ENCODE measurements around the gene KDM4B.

KDM4B gene

DNA sequence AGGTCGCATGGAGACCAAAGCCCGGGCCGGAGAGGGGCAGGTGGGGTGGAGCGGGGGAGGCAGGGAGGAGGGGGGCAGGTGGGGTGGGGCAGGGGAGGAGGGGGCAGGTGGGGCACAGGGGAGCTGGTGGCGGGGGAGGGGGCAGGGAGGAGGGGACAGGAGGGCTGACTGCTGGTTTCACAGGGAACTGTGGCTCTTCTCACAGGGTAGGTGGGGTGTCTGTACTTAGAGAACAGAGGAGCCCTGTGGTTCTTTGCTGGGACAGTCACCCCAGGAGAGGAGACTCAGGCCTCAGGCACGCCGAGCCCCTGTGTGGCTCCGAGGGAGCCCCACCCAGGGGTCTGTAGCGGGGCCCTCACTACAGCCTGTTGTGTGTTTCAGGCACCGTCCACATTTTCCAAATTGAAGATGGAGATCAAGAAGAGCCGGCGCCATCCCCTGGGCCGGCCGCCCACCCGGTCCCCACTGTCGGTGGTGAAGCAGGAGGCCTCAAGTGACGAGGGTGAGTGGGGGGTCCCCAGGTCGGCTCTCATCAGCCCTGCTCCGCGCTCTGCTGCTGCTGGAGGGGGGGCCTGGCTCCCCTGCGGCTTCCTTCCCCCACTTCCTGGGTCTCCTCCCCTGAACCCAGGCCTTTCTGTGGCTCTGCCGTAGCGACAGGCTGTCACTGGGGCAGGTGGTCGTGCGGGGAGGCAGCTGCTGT is 162.7 kb downstream of the KDM4B start:
- DNase-seq (ENCODE audit: low read depth in 1 of 2, low spot score in 1 of 2) = no peak
- TF ChIP-seq, protein P1, sequence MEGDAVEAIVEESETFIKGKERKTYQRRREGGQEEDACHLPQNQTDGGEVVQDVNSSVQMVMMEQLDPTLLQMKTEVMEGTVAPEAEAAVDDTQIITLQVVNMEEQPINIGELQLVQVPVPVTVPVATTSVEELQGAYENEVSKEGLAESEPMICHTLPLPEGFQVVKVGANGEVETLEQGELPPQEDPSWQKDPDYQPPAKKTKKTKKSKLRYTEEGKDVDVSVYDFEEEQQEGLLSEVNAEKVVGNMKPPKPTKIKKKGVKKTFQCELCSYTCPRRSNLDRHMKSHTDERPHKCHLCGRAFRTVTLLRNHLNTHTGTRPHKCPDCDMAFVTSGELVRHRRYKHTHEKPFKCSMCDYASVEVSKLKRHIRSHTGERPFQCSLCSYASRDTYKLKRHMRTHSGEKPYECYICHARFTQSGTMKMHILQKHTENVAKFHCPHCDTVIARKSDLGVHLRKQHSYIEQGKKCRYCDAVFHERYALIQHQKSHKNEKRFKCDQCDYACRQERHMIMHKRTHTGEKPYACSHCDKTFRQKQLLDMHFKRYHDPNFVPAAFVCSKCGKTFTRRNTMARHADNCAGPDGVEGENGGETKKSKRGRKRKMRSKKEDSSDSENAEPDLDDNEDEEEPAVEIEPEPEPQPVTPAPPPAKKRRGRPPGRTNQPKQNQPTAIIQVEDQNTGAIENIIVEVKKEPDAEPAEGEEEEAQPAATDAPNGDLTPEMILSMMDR (IDR thresholded peaks at IDR 0.05; ENCODE audit: insufficient read depth, low read length) = no peak
- TF ChIP-seq SPI1 (IDR thresholded peaks at IDR 0.05; ENCODE audit: borderline replicate concordance, low read depth) (no peak), POLR2AphosphoS5 (IDR thresholded peaks at IDR 0.05; ENCODE audit: low read depth) (no peak)
- no peak overlapping the region for H3K4me3 ChIP-seq (replicated peaks; ENCODE audit: insufficient read depth, low read length)
- H3K27me3 ChIP-seq (ENCODE audit: insufficient read depth, poor library complexity, severe bottlenecking) = no peaks in the 10 kb centered on the region
- no peak overlapping the region for H3K27ac ChIP-seq (replicated peaks)

DNA sequence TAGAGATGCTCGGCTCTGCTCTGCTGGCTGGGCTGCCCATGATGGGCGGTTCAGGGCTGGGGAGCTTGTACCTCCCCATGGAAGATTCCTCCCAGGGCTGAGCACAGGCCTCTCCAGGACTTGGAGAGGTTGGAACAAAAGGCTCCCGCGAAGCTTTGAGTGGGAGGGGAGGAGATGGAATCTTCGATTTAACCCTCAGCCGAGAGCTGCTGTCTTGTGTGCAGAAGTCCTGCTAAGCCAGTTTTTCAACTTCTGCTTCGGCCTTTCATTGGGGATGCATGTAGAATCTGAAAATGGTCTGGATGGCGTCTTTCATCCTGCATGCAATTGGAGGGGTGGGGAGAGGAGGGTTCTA is 163.3 kb downstream of the KDM4B start:
- no peaks in the 10 kb centered on the region for H3K27me3 ChIP-seq (ENCODE audit: insufficient read depth, poor library complexity, severe bottlenecking)
- no peak for DNase-seq (ENCODE audit: low read depth in 1 of 2, low spot score in 1 of 2)
- H3K4me3 ChIP-seq (replicated peaks; ENCODE audit: insufficient read depth, low read length) = no peak overlapping the region
- TF ChIP-seq, protein P1 (IDR thresholded peaks at IDR 0.05; ENCODE audit: insufficient read depth, low read length) = no peak
- no peak for TF ChIP-seq POLR2AphosphoS5 (IDR thresholded peaks at IDR 0.05; ENCODE audit: low read depth)
- no peak for TF ChIP-seq SPI1 (IDR thresholded peaks at IDR 0.05; ENCODE audit: borderline replicate concordance, low read depth)
- TF ChIP-seq GABPA (IDR thresholded peaks at IDR 0.05; ENCODE audit: low read depth) = no peak
- TF ChIP-seq, protein P2, sequence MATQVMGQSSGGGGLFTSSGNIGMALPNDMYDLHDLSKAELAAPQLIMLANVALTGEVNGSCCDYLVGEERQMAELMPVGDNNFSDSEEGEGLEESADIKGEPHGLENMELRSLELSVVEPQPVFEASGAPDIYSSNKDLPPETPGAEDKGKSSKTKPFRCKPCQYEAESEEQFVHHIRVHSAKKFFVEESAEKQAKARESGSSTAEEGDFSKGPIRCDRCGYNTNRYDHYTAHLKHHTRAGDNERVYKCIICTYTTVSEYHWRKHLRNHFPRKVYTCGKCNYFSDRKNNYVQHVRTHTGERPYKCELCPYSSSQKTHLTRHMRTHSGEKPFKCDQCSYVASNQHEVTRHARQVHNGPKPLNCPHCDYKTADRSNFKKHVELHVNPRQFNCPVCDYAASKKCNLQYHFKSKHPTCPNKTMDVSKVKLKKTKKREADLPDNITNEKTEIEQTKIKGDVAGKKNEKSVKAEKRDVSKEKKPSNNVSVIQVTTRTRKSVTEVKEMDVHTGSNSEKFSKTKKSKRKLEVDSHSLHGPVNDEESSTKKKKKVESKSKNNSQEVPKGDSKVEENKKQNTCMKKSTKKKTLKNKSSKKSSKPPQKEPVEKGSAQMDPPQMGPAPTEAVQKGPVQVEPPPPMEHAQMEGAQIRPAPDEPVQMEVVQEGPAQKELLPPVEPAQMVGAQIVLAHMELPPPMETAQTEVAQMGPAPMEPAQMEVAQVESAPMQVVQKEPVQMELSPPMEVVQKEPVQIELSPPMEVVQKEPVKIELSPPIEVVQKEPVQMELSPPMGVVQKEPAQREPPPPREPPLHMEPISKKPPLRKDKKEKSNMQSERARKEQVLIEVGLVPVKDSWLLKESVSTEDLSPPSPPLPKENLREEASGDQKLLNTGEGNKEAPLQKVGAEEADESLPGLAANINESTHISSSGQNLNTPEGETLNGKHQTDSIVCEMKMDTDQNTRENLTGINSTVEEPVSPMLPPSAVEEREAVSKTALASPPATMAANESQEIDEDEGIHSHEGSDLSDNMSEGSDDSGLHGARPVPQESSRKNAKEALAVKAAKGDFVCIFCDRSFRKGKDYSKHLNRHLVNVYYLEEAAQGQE (IDR thresholded peaks at IDR 0.05; ENCODE audit: insufficient replicate concordance, low read depth) = no peak
- no peak overlapping the region for H3K27ac ChIP-seq (replicated peaks)

DNA sequence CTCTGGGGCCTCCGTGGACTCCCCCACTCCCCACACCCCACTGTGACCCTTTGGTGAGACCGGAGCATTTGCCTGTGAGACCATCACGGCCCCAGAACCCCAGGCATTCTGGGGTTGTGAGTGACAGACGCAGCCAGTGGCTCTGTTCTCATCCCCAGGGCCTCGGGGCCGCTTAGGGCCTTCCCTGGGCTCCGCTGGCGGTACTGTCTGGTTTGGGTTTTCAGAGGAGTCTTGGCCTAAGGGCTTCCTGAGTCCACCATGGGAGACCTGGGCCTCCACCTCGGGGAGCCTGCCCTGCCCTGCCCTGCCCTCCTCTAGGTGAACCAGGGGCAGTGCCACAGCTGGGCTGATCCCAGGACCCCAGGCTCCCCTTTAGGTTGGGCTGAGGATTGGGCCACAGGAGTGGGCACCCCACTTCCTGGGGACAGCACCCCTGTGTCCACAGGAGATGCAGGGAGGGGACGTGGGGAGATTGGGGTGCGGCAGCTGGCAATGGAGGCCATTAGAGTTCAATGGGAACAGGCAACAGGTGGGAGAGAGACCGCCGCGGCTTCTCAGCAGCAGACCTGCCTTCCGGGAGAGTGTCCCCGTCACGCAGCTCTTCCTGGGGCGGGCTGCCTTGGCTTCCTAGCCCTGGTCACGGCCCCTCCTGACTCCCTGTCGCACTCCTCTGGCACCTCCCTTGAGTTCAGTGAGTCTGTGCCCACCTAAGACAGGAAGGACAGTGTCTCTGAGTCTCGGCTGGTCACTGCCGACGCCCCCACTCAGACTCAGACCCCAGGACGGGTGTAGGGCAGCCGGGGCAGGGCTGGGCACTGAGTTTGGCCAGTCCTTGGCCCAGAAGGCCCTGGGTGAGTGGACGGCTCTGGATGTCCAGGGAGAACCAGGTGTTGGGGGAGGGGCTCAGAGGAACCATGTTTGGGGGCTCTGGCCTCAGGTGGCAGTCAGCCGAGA is 164.1 kb downstream of the KDM4B start:
- DNase-seq (ENCODE audit: low read depth in 1 of 2, low spot score in 1 of 2) = no peak
- no peak overlapping the region for H3K27ac ChIP-seq (replicated peaks)
- H3K4me3 ChIP-seq (replicated peaks; ENCODE audit: insufficient read depth, low read length) = no peak overlapping the region
- no peaks in the 10 kb centered on the region for H3K27me3 ChIP-seq (ENCODE audit: insufficient read depth, poor library complexity, severe bottlenecking)
- TF ChIP-seq POLR2AphosphoS5 (IDR thresholded peaks at IDR 0.05; ENCODE audit: low read depth) (no peak), GABPA (IDR thresholded peaks at IDR 0.05; ENCODE audit: low read depth) (no peak), SPI1 (IDR thresholded peaks at IDR 0.05; ENCODE audit: borderline replicate concordance, low read depth) (no peak)
- TF ChIP-seq, protein P2 (IDR thresholded peaks at IDR 0.05; ENCODE audit: insufficient replicate concordance, low read depth) = no peak
- TF ChIP-seq, protein P1 (IDR thresholded peaks at IDR 0.05; ENCODE audit: insufficient read depth, low read length) = no peak
